EH (cell line): ENCODE data around the gene CHRND.
"Not testable (repeated sequence)": the region's sequence is repeated elsewhere in the genome, so short reads cannot be mapped to it uniquely, and the experiment has no call there.

ENCODE experiments used
- DNase-seq: peaks from one replicate; pipeline ENCODE4 v3.0.0-alpha.2; 2015; ENCODE audit warnings: low read depth

Gene CHRND

GRCh38 chr2:232528746-232529460 is 2.9 kb downstream of the CHRND start:
- peak; percentile 19 for DNase-seq

GRCh38 chr2:232529806-232530547 is 4.0 kb downstream of the CHRND start:
- DNase-seq: no peak

GRCh38 chr2:232530626-232531260 is 4.8 kb downstream of the CHRND start:
- no peak for DNase-seq

- no peak for DNase-seq
Measured at GRCh38 chr2:232532419-232532818, 6.5 kb downstream of the CHRND start.

GRCh38 chr2:232532821-232533220 is 6.9 kb downstream of the CHRND start:
- not testable (repeated sequence) for DNase-seq

- no peak for DNase-seq
Measured at GRCh38 chr2:232533944-232534710, 8.2 kb downstream of the CHRND start.

- DNase-seq: no peak
Measured at GRCh38 chr2:232534940-232535651, 9.1 kb downstream of the CHRND start.

GRCh38 chr2:232535761-232536530 is 10.0 kb downstream of the CHRND start:
- DNase-seq: no peak

GRCh38 chr2:232537079-232537478 is 11.1 kb downstream of the CHRND start:
- no peak for DNase-seq

- DNase-seq: no peak
Measured at GRCh38 chr2:232537499-232537898, 11.5 kb downstream of the CHRND start.

GRCh38 chr2:232538671-232539070 is 12.7 kb downstream of the CHRND start:
- DNase-seq: no peak

GRCh38 chr2:232539298-232540231 is 13.6 kb downstream of the CHRND start, which contains the start of gene CHRNG:
TSS of gene CHRNG (plus strand) at chr2:232539692. CDS start at chr2:232539748, 56 bp downstream.
- DNase-seq: no peak

GRCh38 chr2:232540441-232541041 is 14.6 kb downstream of the CHRND start:
- DNase-seq: no peak

GRCh38 chr2:232541195-232541960 is 15.4 kb downstream of the CHRND start:
- DNase-seq: no peak

- no peak for DNase-seq
Measured at GRCh38 chr2:232541961-232542714, 16.2 kb downstream of the CHRND start.

GRCh38 chr2:232542715-232543467 is 16.9 kb downstream of the CHRND start:
- DNase-seq: no peak

- DNase-seq: no peak
Measured at GRCh38 chr2:232543491-232543890, 17.5 kb downstream of the CHRND start.
